OCI-LY3 (cell line): ENCODE measurements around the gene AUTS2.

ENCODE experiments used
- H2AFZ ChIP-seq: fragments of 200-600, 300-600 bp; shearing (Covaris generic); 2 replicates; pipeline ENCODE4 v1.6.0; 2014; ENCODE audit warnings: antibody characterized with exemption, low read depth, low read length
- H3K27ac ChIP-seq: fragments of 200-600, 300-600 bp; sonication (generic); 2 replicates; pipeline ENCODE4 v1.5.1; 2014; ENCODE audit warnings: mild to moderate bottlenecking, low read length, moderate library complexity, mixed read lengths
- H3K27me3 ChIP-seq: fragments of 200-600, 300-600 bp; sonication (generic); 2 replicates; pipeline ENCODE4 v1.6.1; 2014; ENCODE audit warnings: low read depth, low read length, mixed read lengths
- H3K36me3 ChIP-seq: fragments of 200-600, 300-600 bp; sonication (generic); replicated peaks from 2 replicates; pipeline ENCODE3; 2014; ENCODE audit warnings: low read depth, low read length, mixed read lengths
- H3K4me1 ChIP-seq: fragments of 300-600, 200-600 bp; sonication (generic); 2 replicates; pipeline ENCODE4 v1.6.1; 2014; ENCODE audit warnings: low read length, mixed read lengths
- H3K4me2 ChIP-seq: fragments of 200-600, 300-600 bp; sonication (generic); 2 replicates; pipeline ENCODE4 v1.6.1; 2014; ENCODE audit warnings: low read length, mixed read lengths
- H3K4me3 ChIP-seq: fragments of 300-600, 200-600 bp; sonication (generic); 2 replicates; pipeline ENCODE4 v1.5.1; 2014; ENCODE audit warnings: antibody characterized with exemption, mild to moderate bottlenecking, low read length, moderate library complexity
- H3K79me2 ChIP-seq: fragments of 300-600, 200-600 bp; shearing (Covaris generic); 2 replicates; pipeline ENCODE4 v1.6.1; 2014; ENCODE audit warnings: mild to moderate bottlenecking, low read length, mixed read lengths
- H3K9ac ChIP-seq: fragments of 300-600, 200-600 bp; shearing (Covaris generic); 2 replicates; pipeline ENCODE4 v1.6.0; 2014; ENCODE audit warnings: mild to moderate bottlenecking, low read length, moderate library complexity
- H3K9me3 ChIP-seq: fragments of 200-600, 300-600 bp; shearing (Covaris generic); 2 replicates; pipeline ENCODE4 v1.6.1; 2014; ENCODE audit warnings: low read length, mixed read lengths; ENCODE audit not compliant: insufficient read depth
- H4K20me1 ChIP-seq: fragments of 200-600, 300-600 bp; sonication (generic); 2 replicates; pipeline ENCODE4 v1.6.1; 2016; ENCODE audit warnings: low read length, mixed read lengths; ENCODE audit not compliant: insufficient read depth
- CTCF ChIP-seq: fragments of 200-600, 300-600 bp; sonication (generic); IDR thresholded peaks from 2 replicates; pipeline ENCODE4 v1.5.1; 2014; ENCODE audit warnings: antibody characterized with exemption, low read length, low read depth
- EZH2phosphoT487 ChIP-seq: fragments of 200-600 bp; shearing (Covaris generic); IDR thresholded peaks from 2 replicates; pipeline ENCODE4 v1.6.1; 2018; ENCODE audit warnings: antibody characterized with exemption, mixed run types, low read depth

The AUTS2 gene

DNA sequence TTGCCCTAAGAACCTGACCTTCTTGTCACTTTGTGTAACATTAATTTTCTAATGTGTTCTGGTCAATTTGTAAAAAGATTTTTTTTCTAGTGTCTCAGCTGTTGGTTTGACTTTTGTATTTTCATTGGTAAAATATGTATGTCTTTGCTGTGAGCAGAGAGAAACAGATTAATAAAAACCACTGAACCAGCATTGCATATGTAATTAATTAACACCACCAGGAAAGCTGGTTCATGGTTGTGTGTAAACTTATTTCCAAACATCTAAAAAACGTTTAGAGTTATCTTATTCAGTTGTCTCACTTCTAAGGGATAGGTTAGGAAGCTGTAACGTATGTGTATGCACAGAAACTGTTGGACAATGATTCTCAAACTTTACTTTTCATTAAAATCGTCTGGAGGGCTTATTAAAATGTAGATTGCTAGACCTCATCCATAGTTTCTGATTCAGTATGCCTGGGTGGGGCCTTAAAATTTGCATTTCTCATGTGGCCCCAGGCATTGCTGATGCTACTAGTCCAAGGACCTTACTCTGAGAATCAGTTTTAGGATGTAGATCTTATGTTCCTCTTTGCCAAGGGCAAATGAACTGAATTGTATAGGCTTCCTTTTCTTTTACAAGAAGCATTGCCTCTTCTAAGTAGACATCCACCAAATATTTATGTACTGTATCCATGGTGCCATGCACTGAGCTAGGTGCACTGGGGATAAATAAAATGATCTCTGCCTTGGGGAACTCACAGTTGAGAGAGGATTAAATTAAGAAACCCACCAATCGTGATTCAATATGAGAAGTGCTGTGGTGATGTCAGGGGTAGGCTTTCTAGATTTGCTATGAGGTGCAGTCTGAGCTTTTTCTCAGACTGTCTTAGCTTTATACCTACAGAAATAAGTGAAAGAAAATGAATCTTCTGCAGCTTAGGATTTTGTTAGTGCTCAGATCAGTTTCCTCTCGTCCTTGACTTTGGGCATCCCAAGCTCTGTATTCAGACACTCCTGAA lies 98.7 kb downstream of the AUTS2 start:
- no peak overlapping the region for H2AFZ ChIP-seq
- no peak overlapping the region for H3K4me2 ChIP-seq
- TF ChIP-seq CTCF, result no peak
- TF ChIP-seq EZH2phosphoT487, result no peak
- no peak overlapping the region for H3K4me3 ChIP-seq
- H3K9me3 ChIP-seq, result no peaks in the 10 kb centered on the region
- no peaks in the 10 kb centered on the region; the same call in 1 of the 2 replicates for H3K27me3 ChIP-seq
- H3K79me2 ChIP-seq, result no peaks in the 10 kb centered on the region
- H4K20me1 ChIP-seq, result no peaks in the 10 kb centered on the region
- H3K27ac ChIP-seq, result no peak overlapping the region
- no peaks in the 10 kb centered on the region for H3K4me1 ChIP-seq
- H3K36me3 ChIP-seq, result no peaks in the 10 kb centered on the region
- no peak overlapping the region for H3K9ac ChIP-seq

DNA sequence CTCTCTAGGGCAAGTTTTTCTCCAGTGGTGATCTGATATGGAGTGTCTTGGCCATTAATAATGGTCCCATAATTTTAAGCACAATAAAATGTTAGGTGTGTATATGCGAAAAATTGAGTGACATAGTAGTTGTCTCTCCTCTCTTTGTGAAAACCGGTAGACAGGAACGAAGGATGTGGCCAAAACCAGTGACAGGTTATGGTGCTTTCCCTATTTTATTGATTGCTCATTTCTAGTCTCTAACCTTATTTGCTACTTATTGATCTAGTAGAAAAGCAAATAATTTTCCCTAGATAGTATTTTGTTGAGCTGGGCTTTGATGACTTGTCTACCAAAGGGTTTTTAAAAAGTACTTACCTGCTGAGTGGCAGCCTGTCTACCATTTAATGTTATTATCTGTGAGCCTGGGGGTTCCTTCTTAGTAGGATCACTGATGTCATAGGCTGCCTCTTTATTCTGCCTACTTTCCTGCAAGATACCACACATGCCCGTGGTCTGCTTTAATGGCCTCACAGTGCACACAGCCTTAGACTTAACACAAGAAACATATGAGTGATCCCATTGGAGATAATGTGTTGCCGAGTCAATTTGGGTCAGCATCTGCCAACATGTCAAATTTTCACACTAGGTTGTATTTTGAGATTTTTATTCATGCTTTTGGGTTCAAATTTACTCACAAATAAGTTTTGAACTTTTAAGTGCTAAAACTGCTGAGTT lies 100.0 kb downstream of the AUTS2 start:
- Histone ChIP-seq H3K27ac (no peak overlapping the region), H3K4me3 (no peak overlapping the region)

GRCh38 chr7:69699931-69700330 lies 101.7 kb downstream of the AUTS2 start:
- Histone ChIP-seq H3K27ac (no peak overlapping the region), H3K9me3 (no peaks in the 10 kb centered on the region), H3K9ac (no peak overlapping the region), H4K20me1 (no peaks in the 10 kb centered on the region), H2AFZ (no peak overlapping the region), H3K27me3 (no peaks in the 10 kb centered on the region; the same call in 1 of the 2 replicates), H3K79me2 (no peaks in the 10 kb centered on the region), H3K4me1 (no peaks in the 10 kb centered on the region), H3K4me3 (no peak overlapping the region), H3K36me3 (no peaks in the 10 kb centered on the region), H3K4me2 (no peak overlapping the region)
- TF ChIP-seq EZH2phosphoT487 (no peak), CTCF (no peak)

More for the DNA sequence above, 100.0 kb downstream of the AUTS2 start:
- Histone ChIP-seq H3K4me1 (no peaks in the 10 kb centered on the region), H4K20me1 (no peaks in the 10 kb centered on the region), H3K4me2 (no peak overlapping the region), H3K79me2 (no peaks in the 10 kb centered on the region), H3K27me3 (no peaks in the 10 kb centered on the region; the same call in 1 of the 2 replicates), H2AFZ (no peak overlapping the region), H3K9ac (no peak overlapping the region), H3K36me3 (no peaks in the 10 kb centered on the region), H3K9me3 (no peaks in the 10 kb centered on the region)
- TF ChIP-seq EZH2phosphoT487, result no peak
- no peak for TF ChIP-seq CTCF

GRCh38 chr7:69700331-69700730 lies 102.1 kb downstream of the AUTS2 start:
- H3K4me1 ChIP-seq, result no peaks in the 10 kb centered on the region
- no peaks in the 10 kb centered on the region for H4K20me1 ChIP-seq

More at GRCh38 chr7:69700331-69700730, 102.1 kb downstream of the AUTS2 start:
- Histone ChIP-seq H3K36me3 (no peaks in the 10 kb centered on the region), H3K27me3 (no peaks in the 10 kb centered on the region; the same call in 1 of the 2 replicates), H3K27ac (no peak overlapping the region), H3K9ac (no peak overlapping the region), H2AFZ (no peak overlapping the region), H3K4me2 (no peak overlapping the region), H3K4me3 (no peak overlapping the region), H3K9me3 (no peaks in the 10 kb centered on the region), H3K79me2 (no peaks in the 10 kb centered on the region)
- no peak for TF ChIP-seq EZH2phosphoT487
- no peak for TF ChIP-seq CTCF
